Pancreas (tissue), 10 donors: ENCODE results near the gene SULT1B1. TPM values are rescaled to one million over a fixed set of nuclear protein-coding genes. Genes with fewer than 3 reads are reported as not detected.

Experiments used
- ATAC-seq, 4 donors: fragments of 200-7000 bp; cut with Tn5 transposase; one replicate each; pipeline versions ENCODE4 v1.8.0 to v1.9.1; 2020; ENCODE audit warnings: mild to moderate bottlenecking in 4 of 4, moderate library complexity in 4 of 4
- DNase-seq, 6 donors: peaks; one replicate each; pipeline ENCODE4 v3.0.0-alpha.2; 2020
- FAIRE-seq: peaks from 2 replicates; lab custom pipeline; 2012; peaks lifted over from hg19 to GRCh38; lab: Jason Lieb, UNC
- H3K27ac ChIP-seq, 4 donors: fragments of 200-600 bp; sonication (generic); 1 replicate in 3 of 4; 2 replicates in 1 of 4; pipeline versions ENCODE4 v1.5.0 to v1.8.0; 2020
- H3K27me3 ChIP-seq, 4 donors: fragments of 200-600 bp; one replicate each; pipeline ENCODE4 v1.8.0; 2021
- H3K36me3 ChIP-seq, 3 donors: fragments of 200-600 bp; sonication (generic) in 1 of 3; one replicate each; pipeline versions ENCODE4 v1.5.0 to v1.8.0; 2020 to 2021
- H3K4me1 ChIP-seq, 3 donors: fragments of 200-600 bp; one replicate each; pipeline ENCODE4 v1.8.0; 2021
- H3K4me3 ChIP-seq, 4 donors: fragments of 200-600 bp; sonication (generic) in 2 of 4; one replicate each; pipeline versions ENCODE4 v1.5.0 to v1.8.0; 2020 to 2021
- H3K9me3 ChIP-seq, 4 donors: fragments of 200-600 bp; one replicate each; pipeline ENCODE4 v1.8.0; 2021
- WGBS, 2 donors: extraction: QIAGEN DNeasy Blood & Tissue Kit; methylation state at CpG; one replicate each; pipeline ENCODE4 v1.1.7; 2013; 5-methylcytosine and 5-hydroxymethylcytosine counted together
- intact Hi-C, 3 donors: fragments of 100-400 bp; cut with DNase I; formaldehyde crosslinking; loops; one replicate each; pipeline versions ENCODE4 v1.11.1 to v1.14.2; 2022
- polyA plus RNA-seq, 2 donors: library from polyadenylated mRNA; stranded (reverse); fragments of 200-250 nt; gene quantifications; one replicate each; pipeline ENCODE4 v1.2.3, GENCODE V29; 2013
- total RNA-seq, 6 donors: library from RNA; stranded (reverse); fragmentation: NEBNext Ultra II Directional in 4 of 6; extraction: Animal tissue kit (Norgen Biotek cat#: 25700) in 4 of 6; gene quantifications; one replicate each; pipeline versions ENCODE4 v1.2.1 to v1.2.4, GENCODE V29; 2021 to 2023
- TF ChIP-seq, protein P1 (sequence below), 4 donors: fragments of 200-600 bp; sonication (generic) in 3 of 4; IDR thresholded peaks; one replicate each; pipeline versions ENCODE4 v1.5.0 to v1.8.0; 2021; ENCODE audit warnings: antibody characterized with exemption in 4 of 4
- donor health status: healthy with polysubstance abuse.
- donor health status: DM: no; HTN: no; CAD: no; lungs with moderate emphysema.
- donor health status: DM: no; HTN: no; CAD: no.
- donor health status: control.
- donor health status: control.
- donor health status: Bipolar disorder and iron deficiency.
- donor health status: DM: yes; HTN: yes; CAD: no.
- donor health status: DM: no; HTN: no; CAD: no.
- donor health status: DM: no; HTN: no; CAD: no.
- donor health status: DM: yes; HTN: yes; CAD: no.

The SULT1B1 gene
- total and polyA plus RNA-seq, 8 donors, result 0.05 to 2.1 (median 0.23) TPM

- Histone ChIP-seq H3K4me3 (no peak overlapping the region), H3K27me3 (no peaks in the 10 kb centered on the region), H3K9me3 (no peaks in the 10 kb centered on the region), H3K4me1 (peaks cover 0 to 5% (median 0%) of the 10 kb centered on the region in 3 donors), H3K36me3 (no peaks in the 10 kb centered on the region), H3K27ac (no peak overlapping the region)
- FAIRE-seq (no peak), ATAC-seq (no peak), DNase-seq (no peak)
- TF ChIP-seq, protein P1, sequence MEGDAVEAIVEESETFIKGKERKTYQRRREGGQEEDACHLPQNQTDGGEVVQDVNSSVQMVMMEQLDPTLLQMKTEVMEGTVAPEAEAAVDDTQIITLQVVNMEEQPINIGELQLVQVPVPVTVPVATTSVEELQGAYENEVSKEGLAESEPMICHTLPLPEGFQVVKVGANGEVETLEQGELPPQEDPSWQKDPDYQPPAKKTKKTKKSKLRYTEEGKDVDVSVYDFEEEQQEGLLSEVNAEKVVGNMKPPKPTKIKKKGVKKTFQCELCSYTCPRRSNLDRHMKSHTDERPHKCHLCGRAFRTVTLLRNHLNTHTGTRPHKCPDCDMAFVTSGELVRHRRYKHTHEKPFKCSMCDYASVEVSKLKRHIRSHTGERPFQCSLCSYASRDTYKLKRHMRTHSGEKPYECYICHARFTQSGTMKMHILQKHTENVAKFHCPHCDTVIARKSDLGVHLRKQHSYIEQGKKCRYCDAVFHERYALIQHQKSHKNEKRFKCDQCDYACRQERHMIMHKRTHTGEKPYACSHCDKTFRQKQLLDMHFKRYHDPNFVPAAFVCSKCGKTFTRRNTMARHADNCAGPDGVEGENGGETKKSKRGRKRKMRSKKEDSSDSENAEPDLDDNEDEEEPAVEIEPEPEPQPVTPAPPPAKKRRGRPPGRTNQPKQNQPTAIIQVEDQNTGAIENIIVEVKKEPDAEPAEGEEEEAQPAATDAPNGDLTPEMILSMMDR (IDR thresholded peaks at IDR 0.05), result no peak
- WGBS, 2 donors, result 66 to 67% methylated on average over 1 of the region's 1 CpG
- intact Hi-C loops, result no loop called here
Observed at GRCh38 chr4:69731847-69732246, 28.6 kb downstream of the SULT1B1 start.

- intact Hi-C loops, result no loop called here
- H3K27ac ChIP-seq, result no peak overlapping the region
- no peak for DNase-seq
- WGBS, 2 donors, result 60 to 75% methylated on average over 1 of the region's 1 CpG
- H3K4me1 ChIP-seq, result peaks cover 0 to 5% (median 0%) of the 10 kb centered on the region in 3 donors
- H3K9me3 ChIP-seq, result no peaks in the 10 kb centered on the region
- TF ChIP-seq, protein P1 (IDR thresholded peaks at IDR 0.05), result no peak
- no peaks in the 10 kb centered on the region for H3K27me3 ChIP-seq
- no peak overlapping the region for H3K4me3 ChIP-seq
- no peaks in the 10 kb centered on the region for H3K36me3 ChIP-seq
- ATAC-seq, result no peak
- FAIRE-seq, result no peak
Observed at GRCh38 chr4:69731241-69731640, 29.2 kb downstream of the SULT1B1 start.

DNA sequence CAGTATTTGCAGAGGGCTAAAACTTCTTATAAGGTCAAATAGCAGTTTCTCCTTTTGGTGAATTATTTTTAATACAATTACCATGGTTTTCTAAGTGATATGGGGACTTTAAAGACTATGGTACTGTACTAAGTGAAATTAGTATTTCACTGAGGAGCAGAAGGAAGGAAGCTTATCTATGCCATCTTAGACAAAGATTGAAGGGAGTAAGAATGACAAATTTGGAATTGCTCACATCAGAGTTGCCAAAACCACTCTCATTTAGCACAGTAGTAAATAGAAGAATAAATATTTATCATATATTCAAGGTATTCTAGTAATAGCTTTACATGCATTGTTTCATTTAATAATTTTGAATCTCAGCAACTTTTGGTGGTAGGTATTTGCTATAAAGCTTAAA, 30.4 kb downstream of the SULT1B1 start:
- H3K36me3 ChIP-seq, result no peaks in the 10 kb centered on the region
- DNase-seq (no peak), FAIRE-seq (no peak), ATAC-seq (no peak)
- H3K27me3 ChIP-seq, result no peaks in the 10 kb centered on the region
- no peak overlapping the region for H3K27ac ChIP-seq
- intact Hi-C loops, result no loop called here
- TF ChIP-seq, protein P1 (IDR thresholded peaks at IDR 0.05), result no peak
- H3K4me3 ChIP-seq, result no peak overlapping the region
- H3K9me3 ChIP-seq, result no peaks in the 10 kb centered on the region
- H3K4me1 ChIP-seq, result peaks cover 0 to 5% (median 0%) of the 10 kb centered on the region in 3 donors

GRCh38 chr4:69727926-69728325, 32.5 kb downstream of the SULT1B1 start:
- Histone ChIP-seq H3K4me3 (no peak overlapping the region), H3K36me3 (no peaks in the 10 kb centered on the region), H3K27ac (no peak overlapping the region), H3K4me1 (no peaks in the 10 kb centered on the region), H3K27me3 (no peaks in the 10 kb centered on the region), H3K9me3 (no peaks in the 10 kb centered on the region)
- DNase-seq (no peak), FAIRE-seq (no peak), ATAC-seq (no peak)
- 86 to 94% methylated on average over 2 of the region's 2 CpGs for WGBS, 2 donors
- intact Hi-C loops, result no loop called here
- TF ChIP-seq, protein P1 (IDR thresholded peaks at IDR 0.05), result no peak

DNA sequence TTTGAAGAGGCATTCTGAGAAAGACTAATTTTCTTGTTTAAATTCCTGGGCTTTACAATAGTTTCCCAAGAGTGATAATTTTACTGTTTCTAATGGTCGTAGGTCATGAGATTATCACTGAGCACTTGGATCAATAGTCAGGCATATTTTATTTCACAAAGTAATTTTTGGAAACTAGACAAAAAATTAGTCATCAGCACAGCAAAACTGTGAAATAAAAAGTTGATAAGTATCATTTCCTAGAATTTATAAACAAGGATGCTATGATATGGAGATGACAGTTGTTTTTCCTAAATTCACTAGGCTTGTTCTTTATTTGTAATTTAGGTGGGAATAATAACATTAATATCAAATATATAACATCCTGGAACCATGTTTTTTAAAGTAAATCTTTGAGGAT, 33.0 kb downstream of the SULT1B1 start:
- Histone ChIP-seq H3K27me3 (no peaks in the 10 kb centered on the region), H3K36me3 (no peaks in the 10 kb centered on the region), H3K9me3 (no peaks in the 10 kb centered on the region), H3K4me1 (no peaks in the 10 kb centered on the region), H3K27ac (no peak overlapping the region), H3K4me3 (no peak overlapping the region)
- WGBS, 2 donors, result 13 to 14% methylated on average over 1 of the region's 1 CpG
- FAIRE-seq (no peak), DNase-seq (no peak), ATAC-seq (no peak)
- intact Hi-C loops, result no loop called here
- TF ChIP-seq, protein P1 (IDR thresholded peaks at IDR 0.05), result no peak
